ENCODE measurements around the gene ZNF433. TPM values are rescaled to one million over a fixed set of nuclear protein-coding genes. Genes with fewer than 3 reads are reported as not detected.

The ZNF433 gene
- total and polyA plus RNA-seq, 2 donors: 7.0 to 16.0 TPM

GRCh38 chr19:11978492-11979100 lies 56.9 kb downstream of the ZNF433 start:
- Histone ChIP-seq H3K4me1 (ENCODE audit: insufficient read depth) (no peaks in the 10 kb centered on the region), H3K27ac (ENCODE audit: low read depth) (no peak overlapping the region), H3K36me3 (ENCODE audit: insufficient read depth) (peaks cover 2% of the 10 kb centered on the region), H3K4me3 (ENCODE audit: low read depth, low read length) (no peak overlapping the region)
- WGBS: 92% methylated on average over 9 of the region's 9 CpGs
- no peak for DNase-seq (ENCODE audit: extremely low spot score)

DNA sequence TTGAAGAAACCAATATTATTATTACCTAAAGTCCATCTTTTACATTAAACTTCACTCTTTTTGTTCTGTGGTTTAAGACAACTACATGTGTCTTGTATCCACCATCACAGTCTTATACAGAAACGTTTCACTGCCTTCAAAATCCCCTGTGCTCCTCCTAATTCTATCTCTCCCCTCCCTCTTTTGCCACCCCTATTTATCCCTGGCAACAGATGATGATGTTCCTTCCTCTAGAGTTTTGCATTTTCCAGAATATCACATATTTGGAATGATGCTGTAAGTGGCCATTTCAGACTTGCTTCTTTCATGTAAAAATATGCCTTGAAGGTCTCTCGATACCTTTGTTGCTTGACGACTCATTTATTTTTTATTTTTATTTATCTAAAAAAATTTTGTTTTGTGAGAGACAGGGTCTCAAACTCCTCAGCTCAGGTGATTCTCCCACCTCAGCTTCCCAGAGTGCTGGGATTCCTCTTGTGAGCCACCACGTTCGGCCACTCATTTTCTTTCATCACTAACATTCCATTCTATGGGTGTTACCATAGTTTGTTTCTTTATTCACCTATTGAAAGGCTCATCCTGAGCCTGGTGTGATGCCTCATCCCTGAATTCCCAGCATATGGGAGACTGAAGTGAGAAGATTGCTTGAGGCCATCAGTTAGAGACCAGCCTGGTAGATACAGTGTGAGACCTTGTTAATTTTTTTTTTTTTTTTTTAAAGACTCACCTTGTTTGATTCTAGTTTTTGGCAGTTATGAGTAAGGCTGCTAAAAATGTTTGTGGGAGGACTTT lies 62.3 kb downstream of the ZNF433 start:
- Histone ChIP-seq H3K4me1 (ENCODE audit: insufficient read depth) (no peaks in the 10 kb centered on the region), H3K27ac (ENCODE audit: low read depth) (no peak overlapping the region), H3K36me3 (ENCODE audit: insufficient read depth) (peaks cover 1% of the 10 kb centered on the region), H3K4me3 (ENCODE audit: low read depth, low read length) (no peak overlapping the region)
- no peak for DNase-seq (ENCODE audit: extremely low spot score)
- 85% methylated on average over 5 of the region's 5 CpGs for WGBS

GRCh38 chr19:11971041-11971440 lies 64.4 kb downstream of the ZNF433 start:
- 90% methylated on average over 2 of the region's 2 CpGs for whole genome bisulfite sequencing

DNA sequence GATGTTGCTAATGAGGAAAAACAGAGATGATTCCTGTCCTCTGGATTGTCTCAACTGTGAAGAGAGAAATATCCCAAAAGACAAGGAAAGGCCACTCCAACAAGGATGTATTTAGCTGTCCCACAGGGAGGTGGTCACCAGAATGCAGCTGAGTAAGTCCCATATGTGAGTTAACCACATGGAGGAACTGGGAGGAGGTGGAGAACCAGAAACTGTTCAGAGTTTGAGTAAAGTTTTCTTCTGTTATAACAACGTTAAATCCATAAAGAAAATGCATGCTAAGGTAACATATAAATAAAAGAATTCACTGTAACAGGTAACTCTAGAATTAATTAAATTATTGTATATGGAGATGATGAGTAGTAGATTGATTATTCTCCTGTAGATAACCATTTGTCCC lies 65.3 kb downstream of the ZNF433 start:
- 82% methylated on average over 1 of the region's 1 CpG for WGBS
- no peak overlapping the region for H3K27ac ChIP-seq (ENCODE audit: low read depth)

More at GRCh38 chr19:11971041-11971440, 64.4 kb downstream of the ZNF433 start:
- Histone ChIP-seq H3K4me1 (ENCODE audit: insufficient read depth) (no peaks in the 10 kb centered on the region), H3K36me3 (ENCODE audit: insufficient read depth) (peaks cover 1% of the 10 kb centered on the region), H3K27ac (ENCODE audit: low read depth) (no peak overlapping the region), H3K4me3 (ENCODE audit: low read depth, low read length) (no peak overlapping the region)
- no peak for DNase-seq (ENCODE audit: extremely low spot score)

DNA sequence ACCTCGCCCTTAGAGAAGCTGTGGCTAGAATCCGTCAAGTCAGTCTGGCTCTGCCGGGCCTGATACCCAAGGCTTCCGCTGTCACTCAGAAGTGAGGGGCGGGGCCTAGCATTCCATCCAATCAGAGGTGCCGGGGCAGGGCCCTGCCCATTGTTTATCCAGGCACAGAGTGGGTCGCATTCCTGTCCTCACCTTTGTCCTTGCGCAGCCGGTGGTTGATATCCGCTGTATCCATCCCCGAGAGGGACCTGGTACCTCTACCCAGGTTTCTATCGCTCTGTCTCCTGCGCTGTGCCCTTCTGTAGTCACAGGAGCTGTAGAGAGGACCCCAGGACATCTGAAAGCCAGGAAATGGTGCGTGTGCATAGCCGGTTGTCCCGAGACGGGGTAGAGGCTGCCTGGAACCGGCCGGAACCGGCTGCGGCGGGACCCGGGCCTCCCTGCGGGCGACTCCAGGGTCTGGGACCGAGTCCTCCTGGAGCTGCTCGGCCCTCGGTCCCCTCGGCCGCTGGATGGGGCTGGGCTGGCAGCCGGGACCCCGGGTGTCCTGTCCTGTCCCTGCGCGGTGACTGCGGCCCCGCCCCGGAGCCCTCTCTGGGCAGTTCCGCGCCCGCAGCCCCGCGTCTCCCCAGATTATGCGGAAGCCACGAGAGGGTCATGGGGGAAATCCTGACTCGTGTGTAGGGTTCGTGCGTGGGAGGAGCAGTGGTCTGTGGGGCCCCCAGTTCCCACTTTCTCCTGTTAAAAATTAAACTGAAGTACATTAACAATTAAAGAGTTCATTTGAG lies 70.4 kb downstream of the ZNF433 start, which contains the start of gene ZNF763:
Gene ZNF763 (plus strand): TSS at position 183 of the 788 bp plus-strand sequence. CDS start 169 bp downstream, at position 352.
- Histone ChIP-seq H3K27ac (ENCODE audit: low read depth) (peak within 1 kb of the TSS; percentile 97), H3K36me3 (ENCODE audit: insufficient read depth) (no peaks in the 10 kb centered on the region), H3K4me3 (ENCODE audit: low read depth, low read length) (peak within 1 kb of the TSS; percentile 71), H3K4me1 (ENCODE audit: insufficient read depth) (no peaks in the 10 kb centered on the region)
- under 1% methylated on average over 47 of the region's 47 CpGs for WGBS
- peak; percentile 81 for DNase-seq (ENCODE audit: extremely low spot score)

More for the DNA sequence above, 65.3 kb downstream of the ZNF433 start:
- no peak for DNase-seq (ENCODE audit: extremely low spot score)
- Histone ChIP-seq H3K36me3 (ENCODE audit: insufficient read depth) (peaks cover 1% of the 10 kb centered on the region), H3K4me1 (ENCODE audit: insufficient read depth) (no peaks in the 10 kb centered on the region), H3K4me3 (ENCODE audit: low read depth, low read length) (no peak overlapping the region)

Small RNAs within 50 kb of the gene (small RNA-seq; reads per million reads assigned to genes)
- not detected for gene RNA5SP464
- gene RNA5SP465: not detected
- gene RNA5SP466: not detected

Other genes starting within 250 kb of the ZNF433 start
- 8.6 TPM for gene ZNF491, start 237.2 kb downstream of the ZNF433 start, total RNA-seq
- gene ZNF491, start 237.2 kb downstream of the ZNF433 start, polyA plus RNA-seq: 1.6 TPM
- gene ZNF440, start 221.4 kb downstream of the ZNF433 start, total RNA-seq: 40.5 TPM
- gene ZNF440, start 221.4 kb downstream of the ZNF433 start, polyA plus RNA-seq: 6.6 TPM
- gene ZNF439, start 187.0 kb downstream of the ZNF433 start, total RNA-seq: 26.2 TPM
- gene ZNF439, start 187.0 kb downstream of the ZNF433 start, polyA plus RNA-seq: 3.6 TPM
- gene ZNF69, start 147.9 kb downstream of the ZNF433 start, total RNA-seq: 26.5 TPM
- 2.5 TPM for gene ZNF69, start 147.9 kb downstream of the ZNF433 start, polyA plus RNA-seq
- gene ZNF700, start 110.6 kb downstream of the ZNF433 start, total RNA-seq: 29.3 TPM
- gene ZNF700, start 110.6 kb downstream of the ZNF433 start, polyA plus RNA-seq: 6.0 TPM
- 6.1 TPM for gene ZNF763, start 70.6 kb downstream of the ZNF433 start, total RNA-seq
- 3.3 TPM for gene ZNF763, start 70.6 kb downstream of the ZNF433 start, polyA plus RNA-seq
- 0.85 TPM for gene ZNF878, start 17.3 kb upstream of the ZNF433 start, total RNA-seq
- gene ZNF878, start 17.3 kb upstream of the ZNF433 start, polyA plus RNA-seq: 0.08 TPM
- 24.7 TPM for gene ZNF844, start 29.1 kb upstream of the ZNF433 start, total RNA-seq
- gene ZNF844, start 29.1 kb upstream of the ZNF433 start, polyA plus RNA-seq: 9.7 TPM
- gene ZNF20, start 104.7 kb upstream of the ZNF433 start, total RNA-seq: 9.0 TPM
- 2.1 TPM for gene ZNF20, start 104.7 kb upstream of the ZNF433 start, polyA plus RNA-seq
- gene ZNF625, start 121.1 kb upstream of the ZNF433 start, total RNA-seq: 26.9 TPM
- gene ZNF625, start 121.1 kb upstream of the ZNF433 start, polyA plus RNA-seq: 1.6 TPM
- gene ZNF136, start 127.4 kb upstream of the ZNF433 start, total RNA-seq: 24.7 TPM
- gene ZNF136, start 127.4 kb upstream of the ZNF433 start, polyA plus RNA-seq: 7.4 TPM